ENCODE data around the gene TBC1D21.

The TBC1D21 gene

DNA sequence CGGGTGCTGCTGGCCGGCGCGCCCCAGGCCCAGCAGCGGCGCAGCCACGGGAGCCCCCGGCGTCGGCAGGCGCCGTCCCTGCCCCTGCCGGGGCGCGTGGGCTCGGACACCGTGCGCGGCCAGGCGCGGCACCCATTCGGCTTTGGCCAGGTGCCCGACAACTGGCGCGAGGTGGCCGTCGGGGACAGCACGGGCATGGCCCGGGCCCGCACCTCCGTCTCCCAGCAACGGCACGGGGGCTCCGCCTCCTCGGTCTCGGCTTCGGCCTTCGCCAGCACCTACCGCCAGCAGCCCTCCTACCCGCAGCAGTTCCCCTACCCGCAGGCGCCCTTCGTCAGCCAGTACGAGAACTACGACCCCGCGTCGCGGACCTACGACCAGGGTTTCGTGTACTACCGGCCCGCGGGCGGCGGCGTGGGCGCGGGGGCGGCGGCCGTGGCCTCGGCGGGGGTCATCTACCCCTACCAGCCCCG is 53.7 kb downstream of the TBC1D21 start:
- H3K4me3 ChIP-seq (ENCODE audit: low read depth, low read length) = peak overlapping the region; percentile 78
- in situ Hi-C loops (cut with HindIII; ENCODE audit: low sequenced_read_pairs) = no loop called here
- TF ChIP-seq, protein P1, sequence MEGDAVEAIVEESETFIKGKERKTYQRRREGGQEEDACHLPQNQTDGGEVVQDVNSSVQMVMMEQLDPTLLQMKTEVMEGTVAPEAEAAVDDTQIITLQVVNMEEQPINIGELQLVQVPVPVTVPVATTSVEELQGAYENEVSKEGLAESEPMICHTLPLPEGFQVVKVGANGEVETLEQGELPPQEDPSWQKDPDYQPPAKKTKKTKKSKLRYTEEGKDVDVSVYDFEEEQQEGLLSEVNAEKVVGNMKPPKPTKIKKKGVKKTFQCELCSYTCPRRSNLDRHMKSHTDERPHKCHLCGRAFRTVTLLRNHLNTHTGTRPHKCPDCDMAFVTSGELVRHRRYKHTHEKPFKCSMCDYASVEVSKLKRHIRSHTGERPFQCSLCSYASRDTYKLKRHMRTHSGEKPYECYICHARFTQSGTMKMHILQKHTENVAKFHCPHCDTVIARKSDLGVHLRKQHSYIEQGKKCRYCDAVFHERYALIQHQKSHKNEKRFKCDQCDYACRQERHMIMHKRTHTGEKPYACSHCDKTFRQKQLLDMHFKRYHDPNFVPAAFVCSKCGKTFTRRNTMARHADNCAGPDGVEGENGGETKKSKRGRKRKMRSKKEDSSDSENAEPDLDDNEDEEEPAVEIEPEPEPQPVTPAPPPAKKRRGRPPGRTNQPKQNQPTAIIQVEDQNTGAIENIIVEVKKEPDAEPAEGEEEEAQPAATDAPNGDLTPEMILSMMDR (IDR thresholded peaks at IDR 0.05; ENCODE audit: low read depth, low read length) = no peak
- no peak for DNase-seq (ENCODE audit: low read depth, low spot score)

DNA sequence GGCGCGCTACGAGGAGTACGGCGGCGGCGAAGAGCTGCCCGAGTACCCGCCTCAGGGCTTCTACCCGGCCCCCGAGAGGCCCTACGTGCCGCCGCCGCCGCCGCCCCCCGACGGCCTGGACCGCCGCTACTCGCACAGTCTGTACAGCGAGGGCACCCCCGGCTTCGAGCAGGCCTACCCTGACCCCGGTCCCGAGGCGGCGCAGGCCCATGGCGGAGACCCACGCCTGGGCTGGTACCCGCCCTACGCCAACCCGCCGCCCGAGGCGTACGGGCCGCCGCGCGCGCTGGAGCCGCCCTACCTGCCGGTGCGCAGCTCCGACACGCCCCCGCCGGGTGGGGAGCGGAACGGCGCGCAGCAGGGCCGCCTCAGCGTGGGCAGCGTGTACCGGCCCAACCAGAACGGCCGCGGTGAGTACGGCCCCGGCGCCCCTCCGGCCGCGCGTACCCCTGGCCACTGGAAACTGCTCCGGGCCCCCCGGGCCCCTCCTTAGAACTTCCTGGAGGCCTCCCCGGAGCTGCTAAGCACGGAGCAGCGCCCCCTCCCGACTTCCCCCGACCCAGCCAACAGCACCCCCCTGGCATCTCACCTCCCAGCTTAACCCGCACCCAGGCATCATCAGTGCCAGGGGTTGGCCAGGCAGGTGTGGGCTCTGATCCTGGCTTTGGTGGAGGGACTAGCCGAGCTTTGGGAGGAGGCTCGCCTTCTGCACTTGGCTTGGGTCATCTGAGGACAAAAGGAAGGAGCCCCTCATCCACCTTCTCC is 54.3 kb downstream of the TBC1D21 start:
- DNase-seq (ENCODE audit: low read depth, low spot score) = peak; percentile 59
- TF ChIP-seq, protein P1 (IDR thresholded peaks at IDR 0.05; ENCODE audit: low read depth, low read length) = peak; percentile 74
- peak overlapping the region; percentile 78 for H3K4me3 ChIP-seq (ENCODE audit: low read depth, low read length)
- in situ Hi-C loops (cut with HindIII; ENCODE audit: low sequenced_read_pairs) = no loop called here

DNA sequence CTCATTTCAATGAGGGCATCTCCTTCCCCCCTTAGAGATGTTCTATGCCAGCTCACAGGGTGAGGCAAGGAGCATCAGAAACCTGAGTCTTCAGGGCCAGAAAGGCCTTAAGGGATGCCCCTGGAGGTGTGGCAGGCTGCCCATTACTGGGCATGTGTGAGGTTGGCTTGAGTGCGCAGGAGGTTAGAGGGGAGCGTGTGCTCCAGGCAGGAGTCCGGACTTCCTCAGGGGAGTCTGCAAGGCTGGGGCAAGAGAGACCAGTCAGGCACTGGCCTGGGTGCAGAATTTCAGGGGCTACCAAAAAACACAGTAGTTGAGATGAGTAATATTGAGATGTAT is 54.8 kb downstream of the TBC1D21 start:
- DNase-seq (ENCODE audit: low read depth, low spot score) = no peak
- H3K4me3 ChIP-seq (ENCODE audit: low read depth, low read length) = peak overlapping the region; percentile 78
- TF ChIP-seq, protein P1 (IDR thresholded peaks at IDR 0.05; ENCODE audit: low read depth, low read length) = no peak
- in situ Hi-C loops (cut with HindIII; ENCODE audit: low sequenced_read_pairs) = no loop called here

DNA sequence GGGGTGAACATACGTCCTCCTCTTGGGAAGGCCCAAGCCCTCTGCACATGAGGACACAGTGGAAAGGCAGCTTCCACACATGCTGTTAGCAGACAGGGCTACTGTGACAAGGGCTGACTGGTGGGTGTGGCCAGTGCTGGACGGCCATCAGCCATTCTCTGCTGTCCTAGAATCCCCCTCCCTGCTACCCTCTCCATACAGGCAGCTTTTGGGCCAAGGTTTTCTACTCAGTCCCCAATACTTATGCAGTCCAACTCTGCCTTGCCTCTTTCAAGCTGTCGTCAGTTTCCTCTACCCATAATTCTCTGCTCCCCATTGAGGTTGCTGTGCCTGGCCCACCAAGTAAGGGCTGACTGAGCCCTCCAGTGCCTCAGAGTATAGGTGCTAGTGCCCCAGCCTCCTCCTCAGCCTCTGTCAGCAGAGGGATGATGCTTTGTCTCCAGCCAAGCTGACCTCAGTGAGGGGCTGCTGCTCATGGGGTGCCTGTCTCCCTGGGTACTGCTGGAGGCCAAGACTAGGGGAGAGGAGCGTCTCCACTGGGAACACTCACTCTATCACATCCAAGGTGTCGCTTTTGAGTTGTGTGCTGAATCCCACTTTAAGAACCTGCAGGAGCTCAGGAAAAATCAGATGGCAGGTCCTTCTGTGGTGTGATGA is 55.7 kb downstream of the TBC1D21 start:
- H3K4me3 ChIP-seq (ENCODE audit: low read depth, low read length) = peak overlapping the region; percentile 78
- in situ Hi-C loops (cut with HindIII; ENCODE audit: low sequenced_read_pairs) = no loop called here
- TF ChIP-seq, protein P1 (IDR thresholded peaks at IDR 0.05; ENCODE audit: low read depth, low read length) = no peak
- no peak for DNase-seq (ENCODE audit: low read depth, low spot score)

DNA sequence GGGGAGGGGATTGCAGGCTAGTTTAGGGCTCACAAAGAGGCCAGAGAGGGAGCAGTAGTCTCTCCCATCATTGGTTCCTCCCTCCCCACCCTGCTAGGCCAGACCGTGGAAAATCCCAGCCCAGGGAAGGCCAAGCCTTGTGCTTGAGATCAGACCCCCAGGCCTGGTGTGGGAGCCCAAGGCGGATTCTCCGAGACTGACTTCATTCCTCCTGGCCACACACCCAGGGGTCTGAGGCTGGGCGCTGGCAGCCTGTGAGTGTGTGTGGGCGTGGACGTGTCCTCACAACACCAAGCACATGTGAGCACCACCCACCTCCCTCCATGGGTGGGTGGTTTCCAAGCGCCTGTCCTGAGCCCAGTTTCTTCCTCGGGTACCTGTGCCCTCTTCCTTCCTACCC is 57.0 kb downstream of the TBC1D21 start:
- H3K4me3 ChIP-seq (ENCODE audit: low read depth, low read length) = peak overlapping the region; percentile 78
- in situ Hi-C loops (cut with HindIII; ENCODE audit: low sequenced_read_pairs) = no loop called here
- peak; percentile 95 for DNase-seq (ENCODE audit: low read depth, low spot score)
- TF ChIP-seq, protein P1 (IDR thresholded peaks at IDR 0.05; ENCODE audit: low read depth, low read length) = no peak

DNA sequence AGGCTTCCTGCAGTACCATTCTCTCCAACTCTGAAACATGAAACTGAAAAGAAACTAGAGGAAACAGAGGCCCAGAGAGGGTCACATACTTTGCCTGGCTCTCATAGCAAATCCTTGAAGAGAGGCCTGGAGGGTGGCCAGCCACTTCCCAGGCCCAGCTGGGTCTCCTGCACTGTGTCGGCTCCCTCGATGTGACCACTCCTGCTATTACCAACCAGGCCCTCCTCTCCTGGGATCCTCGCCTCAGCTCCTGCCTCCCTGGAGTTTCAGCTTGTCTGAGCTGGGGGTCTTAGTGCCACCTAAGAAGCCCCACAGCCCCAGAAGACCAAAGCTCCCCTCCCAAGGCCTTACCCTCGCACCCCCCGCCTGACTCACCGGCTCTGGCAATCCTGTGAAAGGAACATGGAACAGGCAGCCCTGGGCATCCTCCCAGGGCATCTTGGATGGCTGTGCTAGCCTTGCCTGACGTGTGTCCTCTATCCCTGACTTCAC is 57.5 kb downstream of the TBC1D21 start:
- TF ChIP-seq, protein P1 (IDR thresholded peaks at IDR 0.05; ENCODE audit: low read depth, low read length) = no peak
- DNase-seq (ENCODE audit: low read depth, low spot score) = peak; percentile 92
- no peak overlapping the region for H3K4me3 ChIP-seq (ENCODE audit: low read depth, low read length)
- in situ Hi-C loops (cut with HindIII; ENCODE audit: low sequenced_read_pairs) = no loop called here

Data from astrocyte of the spinal cord (primary cell).